MM.1S (cell line): ENCODE measurements around the gene OR5AS1.
A peak's percentile ranks its signal among the peaks of the same experiment; 100 is the strongest.

Experiments
- DNase-seq: peaks from one replicate; pipeline ENCODE4 v3.0.0-alpha.2; 2015
- H2AFZ ChIP-seq: fragments of 300-600 bp; sonication (generic); 2 replicates; pipeline ENCODE4 v1.6.0; 2016; ENCODE audit warnings: antibody characterized with exemption, low read length
- H3F3A ChIP-seq: fragments of 300-600 bp; sonication (generic); 2 replicates; pipeline ENCODE4 v1.6.1; 2016; ENCODE audit warnings: mild to moderate bottlenecking, antibody characterized with exemption, low read length, moderate library complexity, mixed read lengths; ENCODE audit not compliant: insufficient read depth
- H3K27ac ChIP-seq: fragments of 300-600 bp; sonication (generic); 2 replicates; pipeline ENCODE4 v1.5.1; 2016; ENCODE audit warnings: mild to moderate bottlenecking, low read length
- H3K27me3 ChIP-seq: fragments of 300-600 bp; sonication (generic); replicated peaks from 2 replicates; pipeline ENCODE4 v1.6.0; 2016; ENCODE audit warnings: low read length; ENCODE audit not compliant: insufficient read depth
- H3K36me3 ChIP-seq: fragments of 300-600 bp; sonication (generic); replicated peaks from 2 replicates; pipeline ENCODE4 v1.6.1; 2016; ENCODE audit warnings: mild to moderate bottlenecking, low read length, mixed read lengths; ENCODE audit not compliant: insufficient read depth
- H3K4me1 ChIP-seq: fragments of 300-600 bp; sonication (generic); 2 replicates; pipeline ENCODE4 v1.6.1; 2016; ENCODE audit warnings: low read length, mixed read lengths
- H3K4me2 ChIP-seq: fragments of 300-600 bp; sonication (generic); 2 replicates; pipeline ENCODE4 v1.6.0; 2016; ENCODE audit warnings: low read depth, low read length
- H3K4me3 ChIP-seq: fragments of 300-600 bp; sonication (generic); 2 replicates; pipeline ENCODE4 v1.5.1; 2016; ENCODE audit warnings: low read length, mixed read lengths
- H3K79me2 ChIP-seq: fragments of 300-600 bp; sonication (generic); 2 replicates; pipeline ENCODE4 v1.6.1; 2016; ENCODE audit warnings: mixed run types, low read length, mixed read lengths
- H3K9ac ChIP-seq: fragments of 300-600 bp; sonication (generic); 2 replicates; pipeline ENCODE4 v1.6.1; 2016; ENCODE audit warnings: low read length, mixed read lengths
- H3K9me2 ChIP-seq: fragments of 300-600 bp; sonication (generic); replicated peaks from 2 replicates; pipeline ENCODE4 v1.6.1; 2016; ENCODE audit warnings: mild to moderate bottlenecking, low read length, mixed read lengths; ENCODE audit not compliant: insufficient read depth
- H3K9me3 ChIP-seq: fragments of 300-600 bp; sonication (generic); replicated peaks from 2 replicates; pipeline ENCODE4 v1.6.1; 2016; ENCODE audit warnings: mild to moderate bottlenecking, low read length, mixed read lengths; ENCODE audit not compliant: insufficient read depth
- H4K20me1 ChIP-seq: fragments of 300-600 bp; sonication (generic); 2 replicates; pipeline ENCODE4 v1.6.1; 2016; ENCODE audit warnings: mild to moderate bottlenecking, low read length, moderate library complexity, mixed read lengths; ENCODE audit not compliant: insufficient read depth
- CTCF ChIP-seq: fragments of 300-600 bp; sonication (generic); IDR thresholded peaks from 2 replicates; pipeline ENCODE4 v1.5.1; 2016; ENCODE audit warnings: antibody characterized with exemption, low read length, mixed read lengths
- EZH2 ChIP-seq: fragments of 300-600 bp; sonication (generic); optimal IDR thresholded peaks from 2 replicates; pipeline ENCODE3; 2017; ENCODE audit warnings: low read depth, mild to moderate bottlenecking, antibody characterized with exemption, low read length, mixed read lengths
- EZH2phosphoT487 ChIP-seq: fragments of 300-600 bp; sonication (generic); IDR thresholded peaks from 2 replicates; pipeline ENCODE4 v1.6.1; 2018; ENCODE audit warnings: antibody characterized with exemption, low read length

Gene OR5AS1

GRCh38 chr11:56013805-56014204, 13.6 kb upstream of the OR5AS1 start:
- H3K27ac ChIP-seq: 0 out of 2 replicates have a peak overlapping the region, but pooled peaks have one; percentile 17
- H3F3A ChIP-seq: 0 out of 2 replicates have a peak, but pooled peaks cover 5% of the 10 kb centered on the region
- H3K9ac ChIP-seq: no peak overlapping the region
- H3K4me1 ChIP-seq: peaks cover 9% of the 10 kb centered on the region
- no peak overlapping the region for H3K4me3 ChIP-seq
- H3K79me2 ChIP-seq: no peaks in the 10 kb centered on the region
- H2AFZ ChIP-seq: no peak overlapping the region
- H3K4me2 ChIP-seq: peak overlapping the region; percentile 37
- H3K27me3 ChIP-seq: no peaks in the 10 kb centered on the region
- H4K20me1 ChIP-seq: no peaks in the 10 kb centered on the region
- no peak for TF ChIP-seq EZH2
- no peak for TF ChIP-seq EZH2phosphoT487
- no peak for TF ChIP-seq CTCF
- no peaks in the 10 kb centered on the region for H3K9me3 ChIP-seq
- H3K9me2 ChIP-seq: no peaks in the 10 kb centered on the region
- no peaks in the 10 kb centered on the region for H3K36me3 ChIP-seq
- peak; percentile 63 for DNase-seq

DNA sequence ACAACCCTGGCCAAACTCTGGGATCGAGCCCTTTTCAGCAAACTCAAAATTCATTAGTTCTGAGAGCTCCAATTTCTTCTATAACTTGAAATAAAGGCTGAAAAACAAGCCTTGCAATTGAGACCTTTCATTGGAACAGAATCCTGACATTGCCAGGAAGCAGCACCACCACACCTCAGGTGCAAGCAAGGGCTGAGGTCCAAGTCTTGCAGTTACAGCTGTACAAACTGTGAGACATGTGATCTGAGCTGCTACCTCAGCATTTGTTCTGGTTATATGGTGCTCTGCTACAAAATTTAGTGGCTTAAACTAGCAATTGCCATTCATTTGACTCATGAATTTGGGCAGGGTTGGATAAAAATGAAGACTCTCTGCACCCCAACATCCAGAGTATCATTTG, 18.1 kb downstream of the OR5AS1 start:
- H3K4me2 ChIP-seq: no peak overlapping the region
- H3F3A ChIP-seq: no peaks in the 10 kb centered on the region
- no peaks in the 10 kb centered on the region for H3K79me2 ChIP-seq
- H3K27ac ChIP-seq: no peak overlapping the region
- H3K4me1 ChIP-seq: no peaks in the 10 kb centered on the region
- no peaks in the 10 kb centered on the region for H3K36me3 ChIP-seq
- TF ChIP-seq EZH2phosphoT487 (no peak), EZH2 (no peak), CTCF (no peak)
- no peak overlapping the region for H2AFZ ChIP-seq
- H3K27me3 ChIP-seq: no peaks in the 10 kb centered on the region
- DNase-seq: no peak
- H3K9me3 ChIP-seq: no peaks in the 10 kb centered on the region
- H3K4me3 ChIP-seq: no peak overlapping the region
- no peaks in the 10 kb centered on the region for H3K9me2 ChIP-seq
- H4K20me1 ChIP-seq: no peaks in the 10 kb centered on the region
- no peak overlapping the region for H3K9ac ChIP-seq

DNA sequence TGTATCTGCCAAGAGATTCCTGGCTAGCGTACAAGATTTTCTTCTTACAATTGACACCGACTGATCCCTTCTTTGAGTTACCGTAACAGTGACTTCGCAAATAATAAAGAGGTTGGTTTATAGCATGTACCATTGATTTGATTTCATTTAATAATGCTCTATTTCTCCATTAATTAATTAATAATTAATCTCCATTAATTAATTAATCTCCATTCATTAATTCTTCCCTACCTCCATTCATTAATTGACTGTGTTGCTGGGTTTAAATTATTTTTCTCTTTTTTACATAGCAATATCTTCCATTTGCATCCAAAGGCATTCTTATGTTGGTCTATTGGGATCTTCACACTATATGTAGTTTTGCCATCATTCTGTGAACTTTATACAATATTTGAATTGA, 21.0 kb downstream of the OR5AS1 start:
- Histone ChIP-seq H3F3A (no peaks in the 10 kb centered on the region), H3K4me2 (no peak overlapping the region), H3K9me2 (no peaks in the 10 kb centered on the region), H2AFZ (no peak overlapping the region), H3K79me2 (no peaks in the 10 kb centered on the region), H3K9ac (no peak overlapping the region), H3K27me3 (no peaks in the 10 kb centered on the region), H3K4me3 (no peak overlapping the region), H3K27ac (no peak overlapping the region), H3K4me1 (no peaks in the 10 kb centered on the region), H4K20me1 (no peaks in the 10 kb centered on the region), H3K9me3 (no peaks in the 10 kb centered on the region), H3K36me3 (no peaks in the 10 kb centered on the region)
- DNase-seq: no peak
- TF ChIP-seq CTCF (no peak), EZH2phosphoT487 (no peak), EZH2 (no peak)
